NCI-H1092 (cell line): Measurements from ENCODE around the gene SLC1A1.
"Not testable (repeated sequence)": the region's sequence is repeated elsewhere in the genome, so short reads cannot be mapped to it uniquely, and the experiment has no call there.

Source experiments
- DNase-seq: peaks from one replicate; lab custom pipeline; 2025; lab: John Stamatoyannopoulos, UW

Gene SLC1A1

DNA sequence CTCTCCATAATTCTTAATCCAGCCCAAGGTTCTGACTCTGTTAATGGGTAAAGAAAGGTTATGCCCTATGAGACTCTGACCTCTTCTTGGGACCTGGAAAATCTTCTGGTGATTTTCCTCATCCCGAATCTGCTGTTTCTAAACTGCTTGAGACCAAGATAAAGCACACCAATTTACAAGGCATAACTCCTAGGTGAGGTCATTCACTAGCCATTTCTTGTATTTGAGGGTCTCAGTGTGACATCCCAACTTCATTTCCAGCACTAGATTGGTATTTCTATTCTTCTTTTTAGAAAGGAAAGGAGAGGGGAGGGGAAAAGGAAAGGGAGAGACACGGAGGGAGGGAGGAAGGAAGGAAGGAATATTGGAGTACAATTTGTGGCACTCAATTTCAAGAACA lies 51.6 kb downstream of the SLC1A1 start:
- DNase-seq = no peak

DNA sequence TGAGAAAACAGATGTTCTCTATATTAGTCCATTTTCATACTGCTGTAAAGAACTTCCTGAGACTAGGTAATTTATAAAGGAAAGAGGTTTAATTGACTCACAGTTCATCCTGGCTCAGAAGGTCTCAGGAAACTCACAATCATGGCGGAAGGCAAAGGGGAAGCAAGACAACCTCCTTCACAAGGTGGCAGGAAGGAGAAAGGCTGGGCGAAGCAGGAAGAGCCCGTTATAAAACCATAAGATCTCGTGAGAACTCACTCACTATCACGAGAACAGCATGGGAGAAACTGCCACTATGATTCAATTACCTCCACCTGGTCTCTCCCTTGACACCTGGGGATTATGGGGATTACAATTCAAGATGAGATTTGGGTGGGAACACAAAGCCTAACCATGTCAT lies 54.4 kb downstream of the SLC1A1 start:
- not testable (repeated sequence) for DNase-seq

DNA sequence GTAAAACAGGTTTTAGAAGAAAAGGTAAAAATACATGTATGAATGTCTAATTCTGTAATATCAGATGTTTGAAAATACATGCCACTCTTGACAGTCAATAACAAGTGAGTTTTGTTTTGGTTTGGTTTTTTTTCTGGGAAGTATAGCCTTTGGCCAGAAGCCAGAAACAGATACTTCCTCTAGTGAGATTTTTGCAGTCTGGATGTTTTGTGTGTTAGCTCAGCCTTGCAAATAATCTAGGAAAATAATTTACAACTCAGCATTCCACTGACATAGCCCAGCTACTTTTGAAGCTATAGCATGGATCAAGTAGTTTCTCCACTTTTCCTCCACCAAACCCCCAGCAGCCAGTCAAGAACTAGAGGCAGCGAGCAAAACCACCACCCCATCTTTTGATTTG lies 56.7 kb downstream of the SLC1A1 start:
- no peak for DNase-seq

DNA sequence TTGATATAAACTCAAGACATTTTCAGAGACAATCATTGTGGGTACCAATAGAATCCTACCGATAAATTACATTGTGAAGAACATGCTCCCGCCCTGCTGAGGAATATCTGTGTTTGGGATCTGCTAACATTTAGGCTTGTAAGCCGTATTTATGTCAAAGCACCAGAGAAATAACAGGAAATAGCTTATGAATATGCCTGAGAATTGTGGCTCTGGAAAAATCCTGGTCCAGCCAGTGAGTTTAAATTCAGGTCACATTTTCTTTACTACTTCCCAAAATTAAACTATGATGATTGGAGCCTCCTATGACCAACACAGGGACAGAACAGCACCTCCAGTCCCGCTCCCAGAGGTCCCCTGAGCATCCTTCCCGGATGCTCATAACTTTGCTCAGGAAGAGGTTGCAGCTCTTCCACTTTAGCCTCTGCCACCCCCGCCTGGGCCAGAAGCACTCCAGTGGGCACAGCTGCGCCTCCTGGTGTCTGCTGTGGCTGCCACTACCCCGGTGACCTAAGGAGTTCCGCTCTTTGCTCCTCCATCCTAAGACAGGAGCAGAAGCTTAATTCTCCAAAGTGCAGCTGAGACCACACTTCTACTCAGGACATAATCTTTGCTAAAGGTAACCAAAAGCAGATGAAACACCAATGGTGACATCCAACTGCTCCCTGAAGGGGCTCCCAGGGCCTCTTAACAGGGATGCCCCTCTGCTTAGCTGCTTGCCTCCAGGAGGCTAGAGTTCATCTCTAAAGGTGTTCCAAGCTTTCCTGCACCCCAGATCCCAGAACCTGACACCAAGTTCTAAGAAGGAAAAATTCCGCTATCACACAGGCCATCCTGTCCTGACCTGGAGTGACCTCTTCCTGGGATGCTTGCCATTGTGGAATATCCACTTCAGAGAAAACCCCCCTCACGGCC lies 58.8 kb downstream of the SLC1A1 start:
- no peak for DNase-seq

DNA sequence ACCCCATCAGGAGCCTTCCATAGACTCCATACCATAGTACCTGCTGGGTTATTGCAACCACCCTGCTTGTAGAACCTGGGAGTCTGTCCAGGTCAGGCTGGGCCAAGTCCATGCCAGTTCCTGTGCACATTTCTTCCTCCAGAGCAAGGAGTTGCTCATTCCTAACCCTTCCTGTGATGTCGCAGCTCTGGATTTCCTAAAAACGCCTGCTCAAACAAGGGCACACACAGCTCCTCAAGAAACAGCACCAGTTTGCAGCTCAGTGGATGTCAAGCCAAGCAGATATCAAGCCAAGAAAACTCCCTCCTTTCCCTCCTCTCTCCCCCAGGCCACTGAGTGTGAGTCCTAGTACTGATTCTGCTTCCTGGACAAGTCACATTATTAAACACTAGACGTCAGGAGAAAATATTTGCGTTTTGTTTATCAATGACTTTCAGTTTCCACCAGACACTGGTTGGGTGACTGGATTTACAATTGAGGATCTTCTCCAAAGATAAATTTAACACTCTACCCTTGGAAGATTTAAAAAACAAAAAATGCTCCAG lies 59.6 kb downstream of the SLC1A1 start:
- no peak for DNase-seq

DNA sequence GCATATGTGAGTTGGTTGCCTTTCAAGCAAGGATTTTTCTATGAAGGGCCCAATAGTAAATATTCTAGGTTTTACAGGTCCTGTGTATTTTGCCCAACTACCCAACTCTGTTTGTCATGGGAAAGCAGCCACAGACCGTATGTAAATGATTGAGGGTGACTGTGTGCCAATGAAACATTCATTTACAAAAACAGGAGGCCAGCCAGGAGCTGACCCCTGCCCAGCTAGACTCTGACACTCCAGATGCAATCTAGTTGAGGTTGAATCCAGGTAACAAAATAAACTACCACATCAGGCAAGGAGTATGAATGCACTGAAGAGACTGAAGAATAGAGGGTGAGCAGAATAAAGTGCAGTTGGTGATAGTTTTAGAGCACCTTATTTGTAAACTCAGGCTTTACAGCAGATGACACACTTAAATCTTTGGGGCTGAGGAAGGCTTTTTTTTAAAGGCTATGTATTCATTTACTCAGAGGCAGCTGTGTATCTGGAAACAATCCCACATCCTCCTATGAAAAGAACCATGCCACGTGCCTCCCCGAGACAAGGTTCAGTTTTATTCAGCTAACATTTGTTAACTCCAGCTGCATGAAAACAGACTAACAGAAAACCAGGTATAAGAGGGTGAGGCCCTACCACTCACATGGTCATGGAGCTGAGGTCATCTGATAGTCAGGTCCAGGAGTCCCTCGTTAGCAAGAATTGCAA lies 60.7 kb downstream of the SLC1A1 start:
- DNase-seq = peak; percentile 39

DNA sequence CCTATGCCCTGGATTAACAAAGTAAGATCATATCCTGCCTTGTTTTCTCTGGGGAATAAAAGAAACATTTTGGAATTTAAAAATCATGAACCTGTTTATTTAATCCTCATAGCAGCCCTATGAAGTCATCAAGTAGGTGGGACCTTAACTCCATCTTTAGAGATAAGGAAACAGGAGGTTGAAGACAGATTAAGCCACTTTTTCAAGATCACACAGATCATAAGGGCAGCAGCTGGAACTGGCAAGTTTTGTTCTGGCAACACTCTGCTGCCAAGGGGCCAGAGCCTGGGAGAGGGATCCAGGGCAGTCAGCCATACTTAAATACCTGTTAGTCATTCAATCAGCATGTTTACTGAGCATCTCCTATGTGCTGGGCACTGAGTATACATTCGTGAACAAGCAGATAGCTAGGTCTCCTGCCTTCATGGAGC lies 63.7 kb downstream of the SLC1A1 start:
- DNase-seq = no peak

DNA sequence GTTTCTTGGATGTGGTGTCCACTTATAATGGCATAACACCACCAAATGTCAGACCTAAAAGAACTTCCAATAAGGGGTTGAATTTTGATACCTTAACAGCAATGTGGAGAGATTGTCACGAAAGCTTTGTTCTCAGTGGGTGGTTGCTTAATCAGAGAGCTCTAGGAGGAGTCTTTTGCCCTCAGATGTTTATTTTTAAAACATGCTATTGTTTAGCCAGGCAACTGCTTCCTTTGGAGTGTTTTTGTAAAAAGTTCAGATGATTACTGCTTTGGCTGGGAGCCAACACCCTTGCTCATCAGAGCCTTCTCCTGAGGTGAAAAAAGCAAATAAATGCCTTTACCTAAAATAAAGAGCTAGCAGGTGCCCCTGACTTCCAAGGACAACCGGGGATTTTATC lies 65.0 kb downstream of the SLC1A1 start:
- no peak for DNase-seq

DNA sequence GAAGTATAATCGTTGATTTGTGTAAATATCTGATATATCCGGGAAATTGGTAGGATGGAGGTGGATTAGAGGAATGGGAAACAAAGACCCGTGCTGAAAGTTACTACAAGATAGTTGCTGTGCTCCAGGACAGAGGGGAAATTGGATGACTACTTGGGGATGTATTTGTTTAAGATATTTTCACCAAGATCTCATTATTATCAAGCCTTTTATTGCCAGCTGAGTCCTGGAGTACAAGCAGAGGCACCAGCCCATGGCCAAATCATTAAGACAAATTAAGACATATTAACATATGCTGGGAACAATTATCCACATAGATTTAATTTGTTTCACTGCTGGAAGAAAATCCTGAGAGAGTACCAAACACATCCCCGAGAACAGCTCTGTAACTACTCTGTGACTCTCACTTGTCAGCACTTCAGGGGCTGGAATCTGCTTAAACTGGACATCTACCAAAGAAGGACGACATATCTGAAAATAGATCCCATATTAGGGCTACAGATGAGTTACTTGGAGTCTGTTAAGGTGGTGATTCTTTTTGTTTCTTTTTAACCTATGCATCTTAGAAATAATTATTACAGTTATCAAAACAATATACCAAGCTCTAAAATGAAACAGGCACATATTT lies 68.2 kb downstream of the SLC1A1 start:
- no peak for DNase-seq

DNA sequence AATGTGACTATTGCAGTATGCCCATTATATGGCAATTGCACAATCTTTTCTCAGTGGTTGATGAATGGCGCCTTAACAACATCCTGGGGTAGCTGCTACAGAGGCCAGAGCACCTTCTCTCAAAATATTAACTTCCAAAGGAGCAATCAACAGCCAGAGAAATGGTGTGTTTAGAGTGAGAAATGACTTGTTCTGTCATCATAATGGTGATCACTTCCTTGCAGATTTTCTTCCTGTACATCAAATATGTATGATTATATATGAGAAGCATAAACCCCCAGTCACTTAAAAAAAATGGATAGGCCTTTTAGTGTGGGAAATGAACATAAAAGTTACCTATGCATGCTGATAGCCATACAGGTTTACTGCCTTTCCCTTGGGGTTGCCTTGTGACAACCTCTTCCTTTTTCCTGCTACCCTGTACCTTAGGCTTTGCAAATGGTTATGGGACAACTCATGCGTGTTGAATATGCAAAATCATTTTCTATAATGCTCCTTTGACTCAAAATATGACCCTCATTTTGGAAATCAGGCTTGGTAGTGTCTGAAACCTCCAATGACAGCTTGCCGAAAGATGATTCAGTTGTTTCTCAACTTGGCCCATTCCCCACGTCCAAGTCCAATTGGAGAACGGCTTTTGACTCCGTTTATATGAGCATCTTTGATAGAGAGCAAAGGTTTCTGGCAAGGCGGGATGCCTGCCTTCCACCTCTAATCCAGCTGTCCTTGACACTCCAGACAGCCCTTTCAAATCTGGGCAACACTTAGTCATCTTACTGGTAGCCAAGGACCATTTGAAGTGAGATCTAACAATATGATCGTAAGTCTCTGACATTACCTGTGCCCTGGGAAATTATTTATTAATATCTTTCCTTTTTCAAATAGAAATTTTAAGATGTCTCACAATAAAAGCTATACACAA lies 69.3 kb downstream of the SLC1A1 start:
- DNase-seq = no peak

DNA sequence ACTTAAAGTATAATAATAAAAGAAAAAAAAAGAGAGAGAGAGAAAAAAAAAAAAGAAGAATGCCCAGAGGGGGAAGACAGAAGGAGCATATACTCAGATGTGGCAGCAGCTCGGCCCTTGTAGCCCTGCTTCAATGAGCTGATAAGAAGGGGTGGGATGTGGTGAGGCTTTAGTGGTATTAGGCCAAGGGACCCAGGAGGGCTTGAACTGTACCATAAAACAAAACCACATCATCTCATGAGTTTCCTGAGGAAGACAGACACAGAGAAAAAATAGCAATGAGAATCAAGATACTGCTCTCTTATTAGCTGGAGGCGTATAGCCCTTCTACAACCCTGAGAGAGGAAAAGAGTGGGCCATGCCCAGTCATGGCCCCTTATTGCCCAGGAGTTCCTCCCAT lies 72.8 kb downstream of the SLC1A1 start:
- DNase-seq = no peak

DNA sequence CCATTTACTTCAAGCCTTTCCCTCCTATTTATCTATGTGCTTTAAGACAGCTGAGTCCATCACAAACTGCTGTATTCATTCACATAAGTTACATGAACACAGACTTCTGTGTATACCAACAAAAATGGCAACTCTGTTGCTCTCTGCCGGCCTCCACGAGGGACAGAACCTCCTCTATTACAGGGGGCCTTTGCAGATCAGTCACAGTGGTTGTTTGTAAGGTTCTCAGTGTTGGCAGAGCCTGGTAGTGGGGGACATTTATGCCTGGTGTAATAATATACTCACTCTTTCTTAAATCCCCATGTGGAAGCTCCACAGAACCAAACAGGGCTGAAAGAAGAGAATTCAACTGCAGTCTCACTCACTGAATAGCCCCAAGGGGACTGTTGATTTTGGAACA lies 76.5 kb downstream of the SLC1A1 start:
- no peak for DNase-seq

DNA sequence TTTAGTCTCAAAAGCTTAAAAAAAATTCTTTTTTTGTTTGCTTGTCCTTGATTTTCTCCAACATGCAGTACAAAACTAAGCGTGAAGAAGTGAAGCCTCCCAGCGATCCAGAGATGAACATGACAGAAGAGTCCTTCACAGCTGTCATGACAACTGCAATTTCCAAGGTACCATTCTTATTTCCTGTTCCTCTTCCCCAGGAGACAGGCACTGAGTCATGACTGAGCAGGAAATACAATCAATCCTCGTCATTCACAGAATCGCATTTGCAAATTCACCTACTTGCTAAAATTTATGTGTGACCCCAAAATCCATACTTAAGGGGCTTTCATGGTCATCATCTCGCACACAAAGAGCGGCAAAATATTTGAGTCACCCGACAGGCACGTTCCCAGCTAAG lies 77.3 kb downstream of the SLC1A1 start:
- no peak for DNase-seq

DNA sequence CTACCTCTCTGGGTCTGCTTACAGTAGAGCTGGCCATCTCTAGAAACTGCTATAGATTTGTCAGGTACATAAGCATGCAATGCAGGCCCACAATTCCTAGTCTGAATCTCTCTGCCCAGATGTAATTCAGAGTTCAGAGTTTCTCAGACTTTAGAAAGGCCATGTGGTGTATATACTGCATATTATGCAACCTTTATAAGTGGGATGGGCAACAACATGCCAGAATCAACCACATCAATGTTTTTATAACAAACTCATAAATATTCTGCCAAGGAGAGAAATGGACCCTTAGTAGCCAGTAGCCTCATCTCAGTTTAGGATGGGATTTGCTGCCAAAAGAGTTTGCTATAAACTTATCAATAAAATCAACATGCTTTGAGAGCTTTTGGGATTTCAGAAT lies 78.8 kb downstream of the SLC1A1 start:
- DNase-seq = no peak

DNA sequence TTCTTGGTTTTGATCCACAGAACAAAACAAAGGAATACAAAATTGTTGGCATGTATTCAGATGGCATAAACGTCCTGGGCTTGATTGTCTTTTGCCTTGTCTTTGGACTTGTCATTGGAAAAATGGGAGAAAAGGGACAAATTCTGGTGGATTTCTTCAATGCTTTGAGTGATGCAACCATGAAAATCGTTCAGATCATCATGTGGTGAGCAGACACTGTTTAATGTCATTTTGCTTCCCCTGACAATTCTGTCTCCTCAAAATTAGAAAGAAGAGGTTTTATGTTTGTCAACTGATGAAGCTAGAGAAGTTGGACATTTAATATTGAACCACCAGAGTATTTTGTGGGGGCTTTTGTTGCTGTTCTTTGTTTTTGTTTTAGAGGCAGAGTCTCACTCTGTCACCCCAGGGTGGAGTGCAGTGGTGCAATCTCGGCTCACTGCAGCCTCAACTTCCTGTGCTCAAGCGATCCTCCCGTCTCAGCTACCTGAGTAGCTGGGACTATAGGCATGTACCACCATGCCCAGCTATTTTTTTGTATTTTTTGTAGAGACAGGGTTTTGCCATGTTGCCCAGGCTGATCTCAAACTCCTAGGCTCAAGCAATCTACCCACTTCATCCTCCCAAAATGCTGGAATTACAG lies 82.0 kb downstream of the SLC1A1 start:
- DNase-seq = no peak

DNA sequence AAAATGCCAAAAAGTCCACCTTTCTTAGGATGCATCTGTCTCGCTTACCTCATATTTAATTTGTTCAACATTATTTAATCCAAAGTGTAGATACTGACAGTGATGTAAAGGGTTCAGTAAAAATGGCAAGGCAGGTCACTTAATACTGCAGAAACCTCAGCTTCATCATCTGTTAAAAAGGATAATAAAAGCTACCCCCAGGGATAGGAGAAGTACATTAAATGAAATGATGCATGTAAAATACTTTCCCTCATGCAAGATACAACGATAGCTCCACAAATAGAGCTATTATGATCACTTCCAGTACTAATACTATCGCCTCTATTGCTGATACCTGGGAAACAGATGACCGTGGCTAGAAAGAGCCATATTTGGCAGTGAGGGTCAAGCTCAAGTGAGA lies 82.9 kb downstream of the SLC1A1 start:
- DNase-seq = no peak

DNA sequence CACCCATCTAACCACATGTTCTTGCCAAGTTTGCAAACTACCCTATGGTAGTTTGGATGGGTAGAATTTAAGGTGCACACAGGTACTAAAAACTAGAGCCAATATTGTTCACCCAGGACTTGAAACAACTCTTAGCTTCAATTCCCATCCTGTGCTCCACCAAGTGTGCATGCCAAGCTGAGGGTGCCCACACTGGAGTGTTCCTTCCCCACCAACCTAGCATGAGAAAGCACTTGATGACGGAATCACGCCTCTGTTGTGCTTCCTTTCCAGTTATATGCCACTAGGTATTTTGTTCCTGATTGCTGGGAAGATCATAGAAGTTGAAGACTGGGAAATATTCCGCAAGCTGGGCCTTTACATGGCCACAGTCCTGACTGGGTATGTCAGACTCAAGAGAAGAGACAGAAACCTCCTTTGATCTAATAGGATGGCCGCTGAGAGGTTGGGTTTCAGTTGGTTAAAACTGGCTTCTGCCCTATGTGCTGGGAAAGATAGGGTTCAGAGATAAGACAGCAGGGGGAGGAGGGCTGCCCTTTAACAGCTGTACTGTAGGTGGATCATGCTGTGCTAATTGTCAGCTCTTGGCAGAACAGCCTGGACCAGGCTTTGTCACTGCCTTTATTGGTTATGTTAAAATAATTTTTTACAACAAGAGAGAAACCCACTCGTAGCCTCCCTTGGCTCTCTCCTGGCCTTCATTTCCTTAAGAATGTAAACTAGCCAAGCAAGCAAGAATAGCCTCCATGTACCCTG lies 83.5 kb downstream of the SLC1A1 start:
- DNase-seq = peak; percentile 56

DNA sequence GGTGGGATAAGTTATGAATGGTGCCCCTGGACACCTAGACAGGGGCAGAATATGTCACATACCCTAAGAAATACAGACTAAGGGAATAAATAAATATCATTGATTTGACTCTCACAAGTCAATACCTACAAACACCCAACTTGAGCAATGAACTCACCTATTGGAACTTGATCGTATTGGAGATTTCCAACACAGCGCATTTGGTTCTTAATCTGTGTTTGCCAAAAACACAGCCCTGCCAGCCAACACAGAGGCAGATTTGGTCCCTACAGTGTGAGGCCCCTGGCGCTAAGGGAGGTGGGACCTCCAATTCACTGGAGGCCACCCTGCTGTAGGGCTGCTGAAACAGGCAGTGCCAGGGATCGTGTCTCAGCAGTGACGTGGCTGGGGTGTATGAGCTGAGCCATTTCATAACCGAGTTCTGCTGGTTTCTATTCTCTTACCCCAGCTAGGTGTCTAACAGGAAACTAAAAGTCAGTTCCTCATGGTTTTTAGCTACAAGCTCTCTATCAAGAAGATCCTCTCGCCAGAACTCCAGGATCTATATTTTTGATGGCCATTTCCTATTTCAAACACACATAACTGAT lies 84.5 kb downstream of the SLC1A1 start:
- no peak for DNase-seq

DNA sequence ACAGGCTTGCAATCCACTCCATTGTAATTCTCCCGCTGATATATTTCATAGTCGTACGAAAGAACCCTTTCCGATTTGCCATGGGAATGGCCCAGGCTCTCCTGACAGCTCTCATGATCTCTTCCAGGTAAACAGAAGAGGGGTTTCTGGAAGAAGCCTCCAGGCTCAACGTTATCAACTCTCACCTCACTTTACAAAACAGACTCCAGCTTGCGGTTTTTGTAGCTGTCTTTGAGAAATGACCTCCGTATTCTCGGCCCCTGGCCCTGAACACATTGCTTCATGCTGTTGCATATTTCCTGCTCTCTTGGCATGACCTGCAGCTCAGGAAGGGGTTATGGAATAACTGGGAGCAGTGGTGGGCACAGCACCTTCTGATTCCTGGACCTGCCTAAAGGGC lies 85.7 kb downstream of the SLC1A1 start:
- no peak for DNase-seq

DNA sequence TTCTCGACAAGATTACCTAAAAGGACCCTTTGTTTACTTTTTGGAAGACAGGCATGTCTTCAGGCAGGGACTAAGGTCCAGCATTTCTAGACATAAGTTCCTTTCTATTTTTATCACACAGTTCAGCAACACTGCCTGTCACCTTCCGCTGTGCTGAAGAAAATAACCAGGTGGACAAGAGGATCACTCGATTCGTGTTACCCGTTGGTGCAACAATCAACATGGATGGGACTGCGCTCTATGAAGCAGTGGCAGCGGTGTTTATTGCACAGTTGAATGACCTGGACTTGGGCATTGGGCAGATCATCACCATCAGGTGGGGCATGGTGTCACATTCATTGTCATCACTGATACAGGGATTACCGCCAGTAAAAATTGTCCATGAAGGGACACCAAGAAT lies 86.2 kb downstream of the SLC1A1 start:
- no peak for DNase-seq
